HCT116 (cell line): ENCODE data around the gene STK39. TPM values are rescaled to one million over a fixed set of nuclear protein-coding genes. Genes with fewer than 3 reads are reported as not detected.

ENCODE experiments used
- ATAC-seq: fragments of 200-7000 bp; cut with Tn5 transposase; 2 replicates; pipeline ENCODE4 v1.9.1; 2020; ENCODE audit warnings: mild to moderate bottlenecking, moderate library complexity
- BruUV-seq: library from RNA; stranded (reverse); fragments of 400-500 nt; replicated peaks from 2 replicates; lab custom pipeline; 2021; lab: Mats Ljungman, UMichigan
- CTCF ChIA-PET: fragments of 300-600 bp; sonication (Branson Sonifier 250); formaldehyde crosslinking; loops from one replicate; lab custom pipeline; 2021; ENCODE audit warnings: antibody characterized with exemption; lab: Charles Lee
- POLR2A ChIA-PET: fragments of 300-600, 350-600 bp; sonication (Branson Sonifier 250); formaldehyde crosslinking; loops from one replicate; lab custom pipeline; 2021; ENCODE audit warnings: antibody characterized with exemption; lab: Charles Lee
- RAD21 ChIA-PET, 2 experiments: fragments of 300-600 bp; sonication (Branson Sonifier 250); formaldehyde crosslinking; loops; one replicate each; lab custom pipeline; 2023; ENCODE audit warnings: low total read pairs in 2 of 2; ENCODE audit not compliant: uncharacterized antibody in 2 of 2, unreplicated experiment in 2 of 2, low non-redundant PET in 1 of 2; lab: Charles Lee
- DNase-seq: peaks from one replicate; pipeline ENCODE4 v3.0.0-alpha.2; 2010; ENCODE audit warnings: low read depth, low spot score
- H2AFZ ChIP-seq: fragments of 200-600 bp; shearing (Covaris generic), sonication (generic); 2 replicates; pipeline ENCODE4 v1.6.1; 2017; ENCODE audit warnings: low read depth, mixed run types, mixed read lengths, antibody characterized with exemption, low read length; ENCODE audit not compliant: poor library complexity, severe bottlenecking
- H3K27ac ChIP-seq: 2 replicates; pipeline ENCODE4 v1.5.1; 2012; ENCODE audit warnings: low read depth, low read length
- H3K27me3 ChIP-seq: fragments of 200-600 bp; sonication (generic); 2 replicates; pipeline ENCODE4 v1.6.1; 2016; ENCODE audit warnings: mixed run types, low read length, mixed read lengths; ENCODE audit not compliant: insufficient read depth
- H3K36me3 ChIP-seq, 2 experiments: fragments of 200-500 bp in 1 of 2; fragments of 200-600 bp in 1 of 2; sonication (Bioruptor generic) in 1 of 2; sonication (generic) in 1 of 2; 2 replicates each; pipeline versions ENCODE4 v1.5.1 to v1.6.1; 2014 to 2016; ENCODE audit warnings: low read length in 2 of 2, inconsistent platforms in 1 of 2, mixed read lengths in 1 of 2, mixed run types in 1 of 2; ENCODE audit not compliant: insufficient read depth in 2 of 2, control insufficient read depth in 1 of 2
- H3K4me1 ChIP-seq, 2 experiments: fragments of 200-600 bp in 1 of 2; sonication (generic) in 1 of 2; 2 replicates each; pipeline versions ENCODE4 v1.5.1 to v1.6.1; 2012 to 2017; ENCODE audit warnings: low read length in 2 of 2, inconsistent platforms in 1 of 2, mild to moderate bottlenecking in 1 of 2, mixed read lengths in 1 of 2, mixed run types in 1 of 2, moderate library complexity in 1 of 2; ENCODE audit not compliant: insufficient read depth in 2 of 2, control insufficient read depth in 1 of 2
- H3K4me2 ChIP-seq: fragments of 200-600 bp; sonication (generic); 2 replicates; pipeline ENCODE4 v1.6.1; 2017; ENCODE audit warnings: mixed run types, low read length, mixed read lengths
- H3K4me3 ChIP-seq, 2 experiments: fragments of 200-600 bp in 1 of 2; sonication (generic) in 1 of 2; replicated peaks in 1 of 2; 2 replicates each; pipeline ENCODE4 v1.5.1; 2011 to 2016; ENCODE audit warnings: low read length in 2 of 2, control low read depth in 1 of 2, low read depth in 1 of 2, mild to moderate bottlenecking in 1 of 2, mixed read lengths in 1 of 2, mixed run types in 1 of 2
- H3K79me2 ChIP-seq: fragments of 200-600 bp; sonication (generic); 2 replicates; pipeline ENCODE4 v1.6.1; 2017; ENCODE audit warnings: mild to moderate bottlenecking, mixed run types, low read length, moderate library complexity, mixed read lengths; ENCODE audit not compliant: insufficient read depth
- H3K9ac ChIP-seq: fragments of 200-600 bp; sonication (generic); 2 replicates; pipeline ENCODE4 v1.6.1; 2016; ENCODE audit warnings: low read length, mixed read lengths
- H3K9me2 ChIP-seq: fragments of 200-600 bp; sonication (generic), shearing (Covaris generic); 2 replicates; pipeline ENCODE4 v1.6.1; 2017; ENCODE audit warnings: mixed run types, mild to moderate bottlenecking, moderate library complexity; ENCODE audit not compliant: insufficient read depth
- H3K9me3 ChIP-seq, 2 experiments: fragments of 200-500 bp in 1 of 2; fragments of 200-600 bp in 1 of 2; sonication (Bioruptor generic) in 1 of 2; sonication (generic) in 1 of 2; 2 replicates each; pipeline ENCODE4 v1.6.1; 2014 to 2017; ENCODE audit warnings: low read length in 2 of 2, mixed read lengths in 2 of 2, inconsistent platforms in 1 of 2, low read depth in 1 of 2, mild to moderate bottlenecking in 1 of 2, mixed run types in 1 of 2, moderate library complexity in 1 of 2; ENCODE audit not compliant: control insufficient read depth in 1 of 2, insufficient read depth in 1 of 2
- H4K20me1 ChIP-seq: fragments of 200-600 bp; sonication (generic), shearing (Covaris generic); 2 replicates; pipeline ENCODE4 v1.6.1; 2017; ENCODE audit warnings: mixed run types, mild to moderate bottlenecking, moderate library complexity; ENCODE audit not compliant: insufficient read depth
- CBX3 ChIP-seq: IDR thresholded peaks from 2 replicates; pipeline ENCODE4 v1.6.1; 2012; ENCODE audit warnings: low read depth
- FOSL1 ChIP-seq: IDR thresholded peaks from 2 replicates; pipeline ENCODE4 v1.6.1; 2012; ENCODE audit warnings: low read depth
- TCF7L2 ChIP-seq: IDR thresholded peaks from 2 replicates; pipeline ENCODE4 v1.7.0; 2011; ENCODE audit warnings: borderline replicate concordance, inconsistent platforms; ENCODE audit not compliant: insufficient read depth, insufficient read length; ENCODE audit errors: extremely low read depth
- ZNF274 ChIP-seq: fragments of 200-500 bp; sonication (Bioruptor generic); IDR thresholded peaks from 2 replicates; pipeline ENCODE4 v1.6.1; 2014; ENCODE audit warnings: mild to moderate bottlenecking, low read depth, low read length, inconsistent platforms
- intact Hi-C: fragments of 100-400 bp; cut with micrococcal nuclease; formaldehyde crosslinking; loops from 2 replicates; pipeline ENCODE4 v1.10.0; 2022
- total RNA-seq: library from RNA; stranded (reverse); gene quantifications from one replicate; pipeline ENCODE4 v1.2.1, GENCODE V29; 2021; ENCODE audit not compliant: unreplicated experiment

The STK39 gene
- total RNA-seq, 1 experiment from 2014 or later, result 118 TPM

- H3K27ac ChIP-seq, result no peak overlapping the region
- CTCF ChIA-PET, result no interaction called here
- POLR2A ChIA-PET, result no interaction called here
- no peak overlapping the region for H3K4me2 ChIP-seq
- intact Hi-C loops, result loop anchor here (10.0 kb wide), 1 partner anchor 620 kb away; no protein-coding TSS in a partner anchor
- peaks cover 4 to 28% of the 10 kb centered on the region in 2 experiments for H3K4me1 ChIP-seq
- no peak overlapping the region for H3K9ac ChIP-seq
- H3K79me2 ChIP-seq, result peaks cover 77% of the 10 kb centered on the region
- peaks cover 4 to 50% of the 10 kb centered on the region in 2 experiments; a peak in 3 of 4 replicates for H3K36me3 ChIP-seq
- no peak overlapping the region for H2AFZ ChIP-seq
- H3K4me3 ChIP-seq, result no peak overlapping the region
- ATAC-seq (no peak), DNase-seq (no peak)
- H4K20me1 ChIP-seq, result no peaks in the 10 kb centered on the region
- TF ChIP-seq TCF7L2 (no peak), CBX3 (no peak)
- TF ChIP-seq, all 23 proteins: peak for 0
- Histone ChIP-seq H3K9me3 (no peaks in the 10 kb centered on the region), H3K9me2 (no peaks in the 10 kb centered on the region), H3K27me3 (no peaks in the 10 kb centered on the region)
- RAD21 ChIA-PET, result no interaction called here
- BruUV-seq, result no TSS peak
Observed at GRCh38 chr2:168134485-168134884, 112.9 kb downstream of the STK39 start.

DNA sequence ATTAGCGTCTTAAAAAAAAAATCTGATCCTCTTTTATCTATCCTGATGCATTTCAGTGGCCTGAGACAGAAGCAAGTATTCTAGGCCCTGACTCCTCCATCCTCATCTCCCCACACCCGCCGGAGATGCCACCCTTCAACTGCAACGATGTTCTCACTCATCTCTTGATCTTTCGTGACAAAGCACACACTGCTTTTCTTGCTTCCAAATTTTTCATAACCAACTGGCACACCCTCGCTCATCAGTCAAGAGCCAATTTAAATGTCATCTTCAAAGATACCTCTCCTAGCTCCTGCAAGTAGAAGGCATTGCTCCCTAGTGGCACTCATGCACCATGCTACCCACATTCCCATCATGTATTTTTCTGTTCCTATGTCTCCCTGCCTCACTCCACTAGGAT lies 115.0 kb downstream of the STK39 start:
- BruUV-seq, result no TSS peak
- H3K9me2 ChIP-seq, result no peaks in the 10 kb centered on the region
- H3K4me3 ChIP-seq, result no peak overlapping the region
- POLR2A ChIA-PET, result no interaction called here
- peaks cover 15 to 51% of the 10 kb centered on the region in 2 experiments for H3K36me3 ChIP-seq
- intact Hi-C loops, result loop anchor here (10.0 kb wide), 1 partner anchor 622 kb away; no protein-coding TSS in a partner anchor
- peaks cover 84% of the 10 kb centered on the region for H3K79me2 ChIP-seq
- H2AFZ ChIP-seq, result no peak overlapping the region
- H3K9ac ChIP-seq, result no peak overlapping the region
- CTCF ChIA-PET, result interaction anchor here (0.8 kb wide), 1 partner anchor 14 kb away, joined by 3 read pairs; no protein-coding TSS in a partner anchor
- no peak for DNase-seq
- no peak overlapping the region for H3K4me2 ChIP-seq
- peaks cover 4 to 11% of the 10 kb centered on the region in 2 experiments for H3K4me1 ChIP-seq
- H3K27ac ChIP-seq, result no peak overlapping the region
- TF ChIP-seq FOSL1 (no peak), ZNF274 (no peak)
- no peaks in the 10 kb centered on the region for H4K20me1 ChIP-seq
- H3K27me3 ChIP-seq, result no peaks in the 10 kb centered on the region
- no peaks in the 10 kb centered on the region for H3K9me3 ChIP-seq
- ATAC-seq, result no peak
- RAD21 ChIA-PET, result no interaction called here
